OCI-LY1 (cell line): ENCODE data around the gene EMC9.

ENCODE experiments used
- EZH2 ChIP-seq: fragments of 200-600 bp; sonication (generic), shearing (Covaris generic); IDR thresholded peaks from 2 replicates; pipeline ENCODE4 v1.8.0; 2017; ENCODE audit warnings: borderline replicate concordance, mixed run types, mild to moderate bottlenecking, antibody characterized with exemption, low read length, moderate library complexity, mixed read lengths
- TF ChIP-seq, protein P1 (sequence below): fragments of 200-600 bp; sonication (generic), shearing (Covaris generic); IDR thresholded peaks from 2 replicates; pipeline ENCODE4 v1.5.1; 2017; ENCODE audit warnings: mild to moderate bottlenecking, antibody characterized with exemption, low read length, moderate library complexity, mixed read lengths

DNA sequence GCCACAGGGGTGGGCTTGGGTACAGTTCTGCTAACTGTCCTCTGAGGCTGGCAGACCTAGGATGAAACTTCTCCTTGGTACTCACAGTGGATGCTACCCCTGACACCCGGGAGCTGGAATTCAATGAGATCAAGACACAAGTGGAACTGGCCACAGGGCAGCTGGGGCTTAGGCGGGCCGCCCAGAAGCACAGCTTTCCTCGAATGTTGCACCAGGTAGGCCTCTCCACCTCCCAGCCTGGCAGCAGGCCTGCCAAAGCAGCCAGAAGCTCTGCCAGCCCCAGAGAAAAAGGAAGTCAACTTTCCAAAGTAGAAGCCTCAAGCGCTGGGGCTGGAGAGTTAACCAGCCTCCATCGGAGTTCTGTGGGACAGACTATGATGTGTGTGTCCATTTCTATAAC is 24.2 kb downstream of the EMC9 start:
- TF ChIP-seq, protein P1, sequence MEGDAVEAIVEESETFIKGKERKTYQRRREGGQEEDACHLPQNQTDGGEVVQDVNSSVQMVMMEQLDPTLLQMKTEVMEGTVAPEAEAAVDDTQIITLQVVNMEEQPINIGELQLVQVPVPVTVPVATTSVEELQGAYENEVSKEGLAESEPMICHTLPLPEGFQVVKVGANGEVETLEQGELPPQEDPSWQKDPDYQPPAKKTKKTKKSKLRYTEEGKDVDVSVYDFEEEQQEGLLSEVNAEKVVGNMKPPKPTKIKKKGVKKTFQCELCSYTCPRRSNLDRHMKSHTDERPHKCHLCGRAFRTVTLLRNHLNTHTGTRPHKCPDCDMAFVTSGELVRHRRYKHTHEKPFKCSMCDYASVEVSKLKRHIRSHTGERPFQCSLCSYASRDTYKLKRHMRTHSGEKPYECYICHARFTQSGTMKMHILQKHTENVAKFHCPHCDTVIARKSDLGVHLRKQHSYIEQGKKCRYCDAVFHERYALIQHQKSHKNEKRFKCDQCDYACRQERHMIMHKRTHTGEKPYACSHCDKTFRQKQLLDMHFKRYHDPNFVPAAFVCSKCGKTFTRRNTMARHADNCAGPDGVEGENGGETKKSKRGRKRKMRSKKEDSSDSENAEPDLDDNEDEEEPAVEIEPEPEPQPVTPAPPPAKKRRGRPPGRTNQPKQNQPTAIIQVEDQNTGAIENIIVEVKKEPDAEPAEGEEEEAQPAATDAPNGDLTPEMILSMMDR, result no peak
- no peak for TF ChIP-seq EZH2
